Stimulated activated CD4-positive, alpha-beta T cell treated with anti-CD3 and anti-CD28 coated beads, Interleukin-2, amount 100 ng/mL, for 4 hours (primary cell): Measurements from ENCODE around the gene LRRC4C.

Source experiments
- DNase-seq: peaks from one replicate; pipeline ENCODE4 v3.0.0-alpha.2; 2020; ENCODE audit warnings: low read depth

The LRRC4C gene

DNA sequence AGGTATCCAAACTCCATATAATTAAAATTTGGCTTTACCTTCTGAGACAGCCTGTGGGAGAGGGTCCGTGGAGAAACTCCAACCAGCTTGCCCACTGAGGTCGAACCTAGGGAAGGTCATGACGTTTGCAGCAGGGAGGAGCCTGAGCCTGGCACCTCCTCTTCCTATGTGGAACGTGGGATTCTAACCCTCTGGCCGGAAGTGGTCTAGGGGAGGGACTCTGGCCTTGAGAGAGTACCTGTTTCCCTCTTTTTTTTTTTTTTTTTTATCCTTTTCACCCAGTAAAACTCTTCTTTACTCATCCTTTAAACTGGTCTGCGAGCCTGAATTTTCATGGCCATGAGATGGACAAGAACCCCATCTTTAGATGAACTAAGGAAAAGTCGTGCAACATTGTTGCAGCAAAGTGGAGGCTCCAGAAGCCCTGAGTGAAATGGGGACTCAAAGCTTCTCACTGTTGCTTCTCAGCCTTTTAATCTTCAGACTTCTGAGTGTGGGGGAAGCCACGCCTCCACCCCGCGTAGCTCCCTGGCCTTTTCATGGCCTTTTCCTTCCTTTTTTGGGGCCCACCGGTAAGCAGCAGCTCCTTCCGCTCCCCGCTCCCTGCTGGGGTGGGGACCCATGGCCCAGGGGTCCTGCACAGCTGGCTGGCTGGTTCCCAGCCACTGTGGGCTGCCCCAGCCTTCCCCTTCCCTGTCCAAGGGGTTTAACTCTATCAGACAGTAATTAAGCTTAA, 1359.9 kb downstream of the LRRC4C start:
- DNase-seq: no peak

DNA sequence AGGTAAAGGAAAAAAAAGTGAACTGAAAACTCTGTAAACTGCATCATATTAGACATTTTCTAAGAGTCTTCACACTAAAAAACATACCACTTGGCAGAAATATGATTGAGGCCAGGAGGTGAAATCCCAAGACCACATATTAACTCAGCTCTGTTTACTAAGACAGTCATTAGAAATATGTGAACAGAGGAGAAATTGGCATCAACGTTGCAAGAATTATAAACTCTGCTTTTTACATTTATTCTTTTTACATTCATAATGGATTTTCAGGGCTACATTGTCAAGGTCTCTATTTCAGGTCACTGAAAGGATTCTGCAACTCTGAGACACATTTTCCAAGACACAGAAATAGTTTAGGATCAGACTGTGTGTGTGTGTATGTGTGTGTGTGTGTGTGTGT, 1364.0 kb downstream of the LRRC4C start:
- no peak for DNase-seq

DNA sequence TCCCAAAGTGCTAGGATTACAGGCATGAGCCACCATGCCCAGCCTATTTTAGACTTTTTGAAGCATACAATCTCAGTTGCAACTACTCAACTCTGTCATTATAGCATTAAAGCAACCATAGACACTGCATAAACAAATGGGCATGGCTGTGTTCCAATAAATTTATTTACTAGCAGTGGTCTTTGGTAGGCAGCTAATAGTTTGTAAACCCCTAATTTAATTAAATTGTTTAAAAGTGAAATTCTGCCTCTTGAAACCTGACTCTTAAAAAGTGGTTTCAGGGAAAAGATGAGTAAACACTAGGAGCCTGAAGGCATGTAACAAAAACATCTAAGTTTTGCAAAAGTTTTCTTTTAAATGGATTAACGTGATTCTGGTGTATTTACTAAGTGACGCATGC, 1364.5 kb downstream of the LRRC4C start:
- no peak for DNase-seq

DNA sequence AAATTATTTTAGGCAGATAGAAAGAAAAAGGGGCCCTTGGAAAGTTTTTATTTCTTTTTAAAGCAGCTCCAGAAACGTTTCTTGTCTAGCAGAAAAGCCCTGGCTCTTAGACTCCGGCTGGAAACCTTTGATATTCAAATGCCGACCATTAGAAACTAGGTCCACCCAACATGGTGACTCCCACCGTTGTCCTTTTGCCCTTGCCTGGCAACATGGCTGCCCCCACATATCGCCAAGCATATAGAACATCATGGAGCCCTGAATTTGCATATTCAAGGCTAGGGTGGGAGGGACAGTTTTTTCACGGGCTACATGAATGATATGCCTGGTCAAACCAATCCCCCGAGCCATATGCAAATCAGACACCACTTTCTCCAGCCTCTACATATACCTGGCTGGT, 1379.0 kb downstream of the LRRC4C start:
- DNase-seq: no peak
